CD8-positive, alpha-beta memory T cell (primary cell): ENCODE data around the gene IGFBP5. TPM values are rescaled to one million over a fixed set of nuclear protein-coding genes. Genes with fewer than 3 reads are reported as not detected.

Source experiments
- CTCF ChIA-PET: fragments of 350-600 bp; sonication (Branson Sonifier 250); formaldehyde crosslinking; loops from one replicate; lab custom pipeline; 2021; ENCODE audit warnings: antibody characterized with exemption; lab: Charles Lee
- POLR2A ChIA-PET: fragments of 350-600 bp; sonication (Branson Sonifier 250); formaldehyde crosslinking; loops from one replicate; lab custom pipeline; 2021; ENCODE audit warnings: antibody characterized with exemption; lab: Charles Lee
- DNase-seq, 5 donors: peaks; one replicate each; pipeline versions ENCODE4 v3.0.0 to v3.0.0-alpha.2; 2020 to 2022; ENCODE audit warnings: mixed read lengths in 1 of 5
- H3K27ac ChIP-seq: one replicate; pipeline ENCODE4 v1.7.0; 2013; ENCODE audit warnings: low read depth, mild to moderate bottlenecking, low read length, moderate library complexity
- H3K27me3 ChIP-seq: 2 replicates; pipeline ENCODE4 v1.7.0; 2013; ENCODE audit warnings: low read length, mild to moderate bottlenecking; ENCODE audit not compliant: insufficient read depth, poor library complexity, severe bottlenecking
- H3K36me3 ChIP-seq: 2 replicates; pipeline ENCODE4 v1.7.0; 2013; ENCODE audit warnings: mild to moderate bottlenecking, low read length, moderate library complexity; ENCODE audit not compliant: insufficient read depth
- H3K4me1 ChIP-seq: 2 replicates; pipeline ENCODE4 v1.7.0; 2013; ENCODE audit warnings: mild to moderate bottlenecking, low read length, moderate library complexity; ENCODE audit not compliant: insufficient read depth
- H3K4me3 ChIP-seq: 2 replicates; pipeline ENCODE4 v1.7.0; 2013; ENCODE audit warnings: mild to moderate bottlenecking, low read length
- H3K9me3 ChIP-seq: 2 replicates; pipeline ENCODE4 v1.7.0; 2013; ENCODE audit warnings: mild to moderate bottlenecking, low read length
- H3K27ac Mint-ChIP-seq, 8 donors: one replicate each; pipeline ENCODE4 v1.8.0; 2020 to 2021; ENCODE audit warnings: mixed read lengths in 8 of 8, mild to moderate bottlenecking in 6 of 8, inconsistent platforms in 3 of 8, moderate library complexity in 3 of 8
- H3K27me3 Mint-ChIP-seq, 2 donors: one replicate each; pipeline ENCODE4 v1.8.0; 2020 to 2021; ENCODE audit warnings: mixed read lengths in 2 of 2, mild to moderate bottlenecking in 1 of 2, moderate library complexity in 1 of 2
- H3K36me3 Mint-ChIP-seq, 3 donors: one replicate each; pipeline ENCODE4 v1.8.0; 2020 to 2021; ENCODE audit warnings: mixed read lengths in 3 of 3, inconsistent platforms in 1 of 3, mild to moderate bottlenecking in 1 of 3
- H3K4me1 Mint-ChIP-seq, 3 donors: one replicate each; pipeline ENCODE4 v1.8.0; 2020 to 2021; ENCODE audit warnings: mixed read lengths in 3 of 3, inconsistent platforms in 1 of 3, mild to moderate bottlenecking in 1 of 3
- H3K4me3 Mint-ChIP-seq, 7 donors: one replicate each; pipeline ENCODE4 v1.8.0; 2020 to 2021; ENCODE audit warnings: mixed read lengths in 7 of 7, mild to moderate bottlenecking in 6 of 7, moderate library complexity in 4 of 7, inconsistent platforms in 2 of 7
- H3K9me3 Mint-ChIP-seq, 5 donors: one replicate each; pipeline ENCODE4 v1.8.0; 2020 to 2022; ENCODE audit warnings: mixed read lengths in 5 of 5, mild to moderate bottlenecking in 3 of 5, moderate library complexity in 2 of 5, inconsistent platforms in 1 of 5
- polyA plus RNA-seq: library from polyadenylated mRNA; unstranded; fragments of 300-500 nt; fragmentation: Illumina TruSeq; gene quantifications from one replicate; pipeline ENCODE4 v1.2.3, GENCODE V29; 2021
- total RNA-seq, 2 experiments: library from RNA; stranded (reverse); gene quantifications; one replicate each; pipeline ENCODE4 v1.2.3, GENCODE V29; 2021

Gene IGFBP5
- total and polyA plus RNA-seq, 3 experiments from 2014 or later, result not detected

DNA sequence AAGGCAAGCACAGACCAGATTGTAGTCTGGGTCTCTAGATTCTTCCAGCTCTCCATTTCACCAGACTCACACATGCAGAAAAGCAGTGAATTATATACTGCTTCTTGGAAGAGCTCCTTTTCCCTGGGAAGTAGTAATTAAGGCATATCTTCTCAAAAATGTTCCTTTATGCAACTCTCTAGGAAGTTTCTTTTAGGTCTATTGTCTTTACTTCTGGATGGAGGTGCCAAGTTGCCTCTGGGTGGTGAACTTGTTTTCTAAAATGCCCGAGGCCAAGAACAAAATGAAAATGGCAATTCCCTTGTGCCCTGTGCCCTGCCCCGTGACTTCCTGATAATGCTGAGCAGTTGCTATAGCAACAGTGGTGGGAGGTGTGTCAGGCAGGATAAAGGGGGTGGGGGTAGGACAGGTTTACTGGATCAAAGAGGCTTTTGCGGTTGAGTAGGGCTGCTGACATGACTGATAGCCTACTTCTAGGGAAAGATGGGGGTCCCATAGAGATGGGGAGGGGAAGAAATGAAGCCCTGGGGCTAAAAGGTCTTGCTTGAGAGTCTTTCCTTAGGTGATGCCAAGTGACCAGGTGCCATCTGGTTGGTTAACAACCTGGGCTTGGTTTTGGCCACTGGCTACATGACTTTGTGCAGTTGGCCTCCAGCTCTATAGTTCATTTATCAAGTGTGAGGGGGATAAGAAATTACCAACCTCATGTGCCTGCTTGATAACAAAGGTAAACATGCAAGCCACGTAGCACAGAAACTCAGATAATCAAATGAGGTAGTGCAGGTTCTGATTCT, 50.3 kb downstream of the IGFBP5 start:
- Mint-ChIP-seq H3K4me3 (no peak overlapping the region), H3K27ac (peak overlapping the region in 1 of 8 donors; percentile 8), H3K36me3 (peaks cover 0 to 1% (median 0%) of the 10 kb centered on the region in 3 donors), H3K4me1 (peaks cover 0 to 6% (median 0%) of the 10 kb centered on the region in 3 donors), H3K9me3 (no peaks in the 10 kb centered on the region), H3K27me3 (peaks cover 0 to 37% of the 10 kb centered on the region in 2 donors)
- Histone ChIP-seq H3K4me3 (no peak overlapping the region), H3K4me1 (no peaks in the 10 kb centered on the region), H3K36me3 (no peaks in the 10 kb centered on the region), H3K27me3 (no peaks in the 10 kb centered on the region), H3K9me3 (no peaks in the 10 kb centered on the region), H3K27ac (no peak overlapping the region)
- CTCF ChIA-PET, result no interaction called here
- POLR2A ChIA-PET, result no interaction called here
- DNase-seq, result no peak

DNA sequence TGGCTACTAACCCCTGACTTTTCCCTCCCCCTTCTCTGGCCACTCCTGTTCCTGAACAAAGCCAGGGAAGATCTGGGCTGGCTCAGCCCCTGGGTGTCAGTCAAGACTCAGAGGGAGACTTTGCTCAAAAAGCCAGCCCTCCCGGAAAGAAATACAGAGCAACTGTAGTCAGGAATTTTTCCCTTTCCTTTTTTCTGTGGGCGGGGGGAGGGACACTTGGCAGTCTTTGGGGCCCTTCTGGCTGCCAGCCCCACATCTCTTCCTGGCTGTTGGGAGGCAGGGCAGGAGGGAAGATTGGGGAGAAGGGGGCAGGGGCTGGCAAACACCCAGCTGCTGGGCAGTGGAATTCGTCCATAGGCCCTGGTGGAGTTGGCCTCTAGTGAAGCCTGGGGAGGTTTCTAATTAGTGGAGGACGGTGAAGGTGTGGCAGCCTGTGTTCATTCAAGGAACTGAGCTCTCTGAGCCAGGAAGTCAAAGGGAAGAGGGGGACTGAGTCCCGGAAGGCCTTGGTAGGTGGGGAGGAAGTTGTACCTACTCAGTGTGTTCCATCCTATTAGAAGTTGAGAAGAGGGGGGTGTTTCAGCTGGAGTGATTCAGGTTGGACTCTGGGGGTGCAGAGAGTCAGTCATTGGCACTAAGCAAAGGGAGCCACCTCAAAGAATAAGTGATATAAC, 51.2 kb downstream of the IGFBP5 start:
- peaks cover 0 to 40% of the 10 kb centered on the region in 2 donors for H3K27me3 Mint-ChIP-seq
- Histone ChIP-seq H3K27ac (no peak overlapping the region), H3K27me3 (no peaks in the 10 kb centered on the region), H3K9me3 (no peaks in the 10 kb centered on the region), H3K4me3 (no peak overlapping the region), H3K4me1 (no peaks in the 10 kb centered on the region), H3K36me3 (no peaks in the 10 kb centered on the region)
- H3K9me3 Mint-ChIP-seq, result no peaks in the 10 kb centered on the region
- peaks cover 0 to 1% (median 0%) of the 10 kb centered on the region in 3 donors for H3K36me3 Mint-ChIP-seq
- ChIA-PET POLR2A (no interaction called here), CTCF (interaction anchor here (0.9 kb wide), 1 partner anchor 22 kb away, joined by 3 read pairs; no protein-coding TSS in a partner anchor)
- DNase-seq, result no peak
- H3K4me1 Mint-ChIP-seq, result peaks cover 0 to 6% (median 0%) of the 10 kb centered on the region in 3 donors
- H3K4me3 Mint-ChIP-seq, result no peak overlapping the region
- no peak overlapping the region for H3K27ac Mint-ChIP-seq

DNA sequence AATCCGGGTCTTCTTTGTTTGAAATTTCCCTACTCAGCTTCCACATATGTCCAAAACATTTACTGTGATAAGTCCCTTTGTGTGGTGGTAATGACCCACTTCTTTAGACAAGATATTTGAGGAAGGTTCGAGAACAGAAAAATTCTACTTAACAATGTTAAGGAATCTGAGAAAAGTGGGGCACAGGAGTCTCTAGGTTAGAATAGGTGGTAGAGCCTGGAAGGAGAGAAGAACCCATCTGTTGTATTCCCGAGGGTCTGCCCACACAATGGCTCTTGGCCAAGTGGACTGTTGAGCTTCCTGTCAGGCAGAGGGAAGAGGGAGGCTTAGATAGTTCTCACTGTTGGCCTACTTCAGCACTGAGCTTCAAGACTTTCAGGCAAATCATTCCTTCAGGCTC, 57.9 kb downstream of the IGFBP5 start:
- peaks cover 31 to 57% of the 10 kb centered on the region in 2 donors for H3K27me3 Mint-ChIP-seq
- Histone ChIP-seq H3K4me1 (no peaks in the 10 kb centered on the region), H3K9me3 (no peaks in the 10 kb centered on the region), H3K27ac (no peak overlapping the region), H3K4me3 (no peak overlapping the region), H3K36me3 (no peaks in the 10 kb centered on the region), H3K27me3 (peaks cover 22% of the 10 kb centered on the region)
- peaks cover 19 to 23% (median 23%) of the 10 kb centered on the region in 3 donors for H3K4me1 Mint-ChIP-seq
- no peak for DNase-seq
- no peaks in the 10 kb centered on the region for H3K36me3 Mint-ChIP-seq
- ChIA-PET CTCF (no interaction called here), POLR2A (no interaction called here)
- no peaks in the 10 kb centered on the region for H3K9me3 Mint-ChIP-seq
- H3K27ac Mint-ChIP-seq, result peak overlapping the region in 1 of 8 donors; percentile 47
- no peak overlapping the region for H3K4me3 Mint-ChIP-seq

DNA sequence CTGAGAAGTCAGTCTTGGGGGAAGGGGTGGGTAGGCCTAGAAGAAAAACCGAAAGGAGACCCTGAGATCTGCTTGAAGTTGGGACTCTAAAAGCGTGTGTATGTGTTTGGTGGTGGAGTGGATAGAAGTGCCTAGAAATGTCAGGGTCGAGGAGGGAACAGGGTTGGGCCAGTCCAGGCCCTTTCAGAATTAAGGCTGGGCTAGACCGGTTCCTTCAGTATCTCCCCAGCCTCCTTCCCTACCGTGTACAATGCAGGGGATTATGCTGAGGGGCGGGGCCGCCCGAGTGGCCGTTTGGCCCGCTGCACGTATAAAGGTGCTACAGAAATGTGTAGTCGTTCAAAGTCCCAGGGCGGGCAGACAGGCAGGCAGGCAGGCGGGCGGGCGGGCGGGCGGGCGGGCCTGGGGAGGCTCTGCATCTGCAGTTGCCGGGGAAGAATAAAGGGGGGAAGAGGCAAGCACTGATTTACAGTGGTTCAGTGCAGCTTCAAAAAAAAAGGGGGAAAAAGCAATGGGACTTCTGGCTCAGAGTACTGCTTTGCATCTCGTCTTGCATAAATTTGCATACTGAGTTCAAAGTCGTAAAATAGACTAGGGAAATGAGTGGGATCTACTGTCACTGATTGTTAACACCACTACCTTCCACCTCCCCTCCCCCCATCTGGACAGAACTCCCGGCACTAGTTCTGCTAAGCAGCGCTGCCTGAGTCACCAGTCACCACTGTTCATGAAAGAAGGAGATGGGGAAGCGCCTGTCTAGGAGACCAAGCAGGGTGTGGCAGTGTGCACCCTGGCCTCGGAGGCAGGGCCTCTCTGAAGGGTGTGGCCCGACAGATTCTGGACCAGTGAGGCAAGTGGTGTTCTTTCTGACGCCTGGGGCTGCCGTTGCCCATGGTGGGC, 58.5 kb downstream of the IGFBP5 start:
- H3K36me3 ChIP-seq, result no peaks in the 10 kb centered on the region
- H3K4me1 Mint-ChIP-seq, result peaks cover 19 to 25% (median 23%) of the 10 kb centered on the region in 3 donors
- no peak overlapping the region for H3K4me3 ChIP-seq
- no peak overlapping the region for H3K4me3 Mint-ChIP-seq
- no peak for DNase-seq
- ChIA-PET CTCF (no interaction called here), POLR2A (no interaction called here)
- peaks cover 0 to 2% (median 0%) of the 10 kb centered on the region in 5 donors for H3K9me3 Mint-ChIP-seq
- H3K27me3 ChIP-seq, result peaks cover 26% of the 10 kb centered on the region
- no peaks in the 10 kb centered on the region for H3K9me3 ChIP-seq
- H3K36me3 Mint-ChIP-seq, result no peaks in the 10 kb centered on the region
- H3K27ac ChIP-seq, result no peak overlapping the region
- H3K27me3 Mint-ChIP-seq, result peaks cover 36 to 62% of the 10 kb centered on the region in 2 donors
- H3K27ac Mint-ChIP-seq, result no peak overlapping the region
- H3K4me1 ChIP-seq, result no peaks in the 10 kb centered on the region

DNA sequence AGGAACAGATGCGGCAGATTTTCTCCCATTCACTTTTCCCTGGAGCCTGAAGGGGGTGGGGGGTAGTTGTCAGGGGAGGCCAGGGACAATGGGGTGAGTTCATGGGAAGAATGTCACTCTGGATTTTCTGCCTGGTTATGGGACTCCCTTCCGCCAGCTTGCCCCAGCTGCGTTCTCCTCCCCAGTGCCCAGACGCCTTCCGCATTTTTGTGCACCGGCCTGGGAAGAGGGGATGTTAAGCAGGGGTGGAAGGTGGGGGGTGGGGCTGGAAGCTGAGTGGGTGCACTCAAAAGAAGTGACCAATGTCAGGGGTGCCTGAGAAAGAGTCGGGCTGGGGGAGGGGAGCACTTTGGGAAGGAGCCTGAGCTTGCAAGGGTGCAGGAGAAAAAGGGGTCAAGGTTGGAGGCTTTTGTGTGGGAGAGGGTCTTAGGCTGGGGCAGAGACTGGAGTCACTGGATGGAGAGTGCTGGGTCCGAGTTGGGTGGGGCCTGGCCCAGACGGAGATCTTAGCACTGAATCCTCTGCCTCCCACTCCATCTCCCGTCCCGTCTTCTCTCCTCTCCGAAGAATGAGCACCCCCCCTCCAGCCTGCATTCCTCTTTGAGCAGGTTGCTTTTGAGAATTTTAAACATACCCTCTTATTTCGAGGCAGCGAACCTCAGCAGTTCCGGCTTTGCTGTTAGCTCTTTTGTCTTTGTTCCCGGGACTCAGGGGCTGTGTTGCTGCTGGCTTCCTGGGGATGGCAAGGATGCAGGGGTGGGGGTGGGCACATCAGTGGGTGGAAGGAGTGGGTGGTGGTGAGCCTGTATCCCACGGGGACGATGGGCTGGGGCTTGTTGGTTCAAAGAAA, 59.4 kb downstream of the IGFBP5 start:
- DNase-seq, result no peak
- H3K4me1 Mint-ChIP-seq, result peaks cover 19 to 25% (median 23%) of the 10 kb centered on the region in 3 donors
- H3K9me3 Mint-ChIP-seq, result peaks cover 0 to 2% (median 0%) of the 10 kb centered on the region in 5 donors
- Histone ChIP-seq H3K36me3 (no peaks in the 10 kb centered on the region), H3K27ac (no peak overlapping the region), H3K9me3 (no peaks in the 10 kb centered on the region), H3K4me3 (no peak overlapping the region), H3K27me3 (peaks cover 26% of the 10 kb centered on the region), H3K4me1 (no peaks in the 10 kb centered on the region)
- no peaks in the 10 kb centered on the region for H3K36me3 Mint-ChIP-seq
- H3K4me3 Mint-ChIP-seq, result peak overlapping the region in 1 of 7 donors; percentile 46
- H3K27ac Mint-ChIP-seq, result no peak overlapping the region
- ChIA-PET CTCF (no interaction called here), POLR2A (no interaction called here)
- peaks cover 39 to 69% of the 10 kb centered on the region in 2 donors for H3K27me3 Mint-ChIP-seq

DNA sequence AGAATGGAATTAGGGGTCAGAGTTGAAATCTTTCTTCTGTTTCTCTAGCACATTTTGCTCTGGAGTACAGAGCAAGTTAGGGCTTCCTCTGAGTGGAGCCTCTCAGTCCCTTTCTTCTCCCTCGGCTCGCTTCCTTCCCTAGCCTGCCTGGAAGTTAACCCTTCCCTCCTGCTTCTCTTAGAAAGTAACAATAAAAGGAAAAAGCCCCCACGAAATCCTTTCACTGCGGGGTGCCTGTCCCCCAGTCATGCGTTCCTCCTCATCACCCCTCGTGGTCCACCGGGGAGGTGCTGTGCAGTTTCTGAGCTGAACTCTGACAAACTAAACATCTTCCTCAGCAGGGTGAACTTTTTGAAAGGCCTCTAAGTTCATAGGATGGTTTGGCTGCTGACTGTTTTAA, 60.2 kb downstream of the IGFBP5 start:
- Histone ChIP-seq H3K9me3 (no peaks in the 10 kb centered on the region), H3K27me3 (peaks cover 26% of the 10 kb centered on the region), H3K4me1 (no peaks in the 10 kb centered on the region), H3K27ac (no peak overlapping the region), H3K36me3 (no peaks in the 10 kb centered on the region), H3K4me3 (no peak overlapping the region)
- peaks cover 0 to 2% (median 0%) of the 10 kb centered on the region in 5 donors for H3K9me3 Mint-ChIP-seq
- peak overlapping the region in 1 of 8 donors; percentile 65 for H3K27ac Mint-ChIP-seq
- ChIA-PET POLR2A (no interaction called here), CTCF (no interaction called here)
- peaks cover 19 to 25% (median 23%) of the 10 kb centered on the region in 3 donors for H3K4me1 Mint-ChIP-seq
- no peak for DNase-seq
- H3K36me3 Mint-ChIP-seq, result no peaks in the 10 kb centered on the region
- H3K4me3 Mint-ChIP-seq, result peak overlapping the region in 4 of 7 donors; percentile 33 to 78 (median 52)
- H3K27me3 Mint-ChIP-seq, result peaks cover 39 to 69% of the 10 kb centered on the region in 2 donors
